Transverse colon (tissue), 4 donors: ENCODE data around the gene KRTAP1-3. TPM values are rescaled to one million over a fixed set of nuclear protein-coding genes. Genes with fewer than 3 reads are reported as not detected.

Experiments used
- DNase-seq: peaks from one replicate; pipeline ENCODE4 v3.0.0-alpha.2; 2019
- H3K27ac ChIP-seq, 4 donors: fragments of 200-600 bp; sonication (generic); 2 replicates each; pipeline ENCODE4 v1.5.1; 2016 to 2018; ENCODE audit warnings: inconsistent platforms in 4 of 4
- H3K27me3 ChIP-seq: fragments of 200-600 bp; sonication (generic); 2 replicates; pipeline ENCODE4 v1.5.1; 2017; ENCODE audit warnings: inconsistent platforms
- H3K36me3 ChIP-seq, 4 donors: fragments of 200-600 bp; sonication (generic); 2 replicates each; pipeline ENCODE4 v1.5.1; 2017 to 2019; ENCODE audit warnings: inconsistent platforms in 4 of 4
- H3K4me1 ChIP-seq, 4 donors: fragments of 200-600 bp; sonication (generic); 2 replicates each; pipeline ENCODE4 v1.5.1; 2017 to 2020; ENCODE audit warnings: inconsistent platforms in 4 of 4
- H3K4me3 ChIP-seq, 4 donors: fragments of 200-600 bp; sonication (generic); 1 replicate in 1 of 4; 2 replicates in 3 of 4; pipeline versions ENCODE4 v1.5.1 to v1.6.1; 2017 to 2019; ENCODE audit warnings: inconsistent platforms in 4 of 4
- H3K9me3 ChIP-seq, 2 donors: fragments of 200-600 bp; sonication (generic); 2 replicates each; pipeline ENCODE4 v1.5.1; 2017 to 2019; ENCODE audit warnings: inconsistent platforms in 2 of 2
- CTCF ChIP-seq, 5 experiments: fragments of 200-600 bp in 3 of 5; fragments of 450-650 bp in 2 of 5; sonication (generic) in 3 of 5; IDR thresholded peaks; 1 replicate in 2 of 5; 2 replicates in 3 of 5; pipeline ENCODE4 v1.5.1; 2016 to 2017; ENCODE audit warnings: antibody characterized with exemption in 5 of 5, inconsistent platforms in 3 of 5, mild to moderate bottlenecking in 2 of 5, moderate library complexity in 1 of 5
- EP300 ChIP-seq: sonication (generic); formaldehyde crosslinking; IDR thresholded peaks from one replicate; pipeline ENCODE4 v1.6.1; 2017; ENCODE audit warnings: antibody characterized with exemption, low read depth
- POLR2A ChIP-seq: fragments of 450-650 bp; IDR thresholded peaks from one replicate; pipeline ENCODE4 v1.6.1; 2016; ENCODE audit warnings: antibody characterized with exemption, mild to moderate bottlenecking, moderate library complexity
- POLR2AphosphoS5 ChIP-seq, 3 donors: sonication (generic); formaldehyde crosslinking; IDR thresholded peaks; one replicate each; pipeline ENCODE4 v1.6.1; 2016; ENCODE audit warnings: antibody characterized with exemption in 3 of 3
- WGBS, 2 donors: methylation state at CpG; one replicate each; pipeline ENCODE4 v1.1.5; 2018; ENCODE audit warnings: low coverage in 1 of 2; 5-methylcytosine and 5-hydroxymethylcytosine counted together
- in situ Hi-C, 4 donors: fragments of 200-750 bp; cut with MboI; loops; one replicate each; pipeline versions ENCODE4 v1.15.0 to v1.15.1; 2017; ENCODE audit warnings: low sequenced_read_pairs in 3 of 4, low pct_ligation_motif_present in 1 of 4, low pct_unique_long_range_greater_than_20kb in 1 of 4
- intact Hi-C: fragments of 100-400 bp; cut with DNase I; formaldehyde crosslinking; loops from one replicate; pipeline ENCODE4 v1.15.1; 2023; ENCODE audit warnings: low total_unique reads
- total RNA-seq, 4 donors: library from RNA; depleted of rRNA; stranded (reverse); fragments of >200 nt; gene quantifications; one replicate each; pipeline ENCODE4 v1.1.0, GENCODE V29; 2016

The KRTAP1-3 gene
- total RNA-seq, 4 donors from 2014 or later: not detected

DNA sequence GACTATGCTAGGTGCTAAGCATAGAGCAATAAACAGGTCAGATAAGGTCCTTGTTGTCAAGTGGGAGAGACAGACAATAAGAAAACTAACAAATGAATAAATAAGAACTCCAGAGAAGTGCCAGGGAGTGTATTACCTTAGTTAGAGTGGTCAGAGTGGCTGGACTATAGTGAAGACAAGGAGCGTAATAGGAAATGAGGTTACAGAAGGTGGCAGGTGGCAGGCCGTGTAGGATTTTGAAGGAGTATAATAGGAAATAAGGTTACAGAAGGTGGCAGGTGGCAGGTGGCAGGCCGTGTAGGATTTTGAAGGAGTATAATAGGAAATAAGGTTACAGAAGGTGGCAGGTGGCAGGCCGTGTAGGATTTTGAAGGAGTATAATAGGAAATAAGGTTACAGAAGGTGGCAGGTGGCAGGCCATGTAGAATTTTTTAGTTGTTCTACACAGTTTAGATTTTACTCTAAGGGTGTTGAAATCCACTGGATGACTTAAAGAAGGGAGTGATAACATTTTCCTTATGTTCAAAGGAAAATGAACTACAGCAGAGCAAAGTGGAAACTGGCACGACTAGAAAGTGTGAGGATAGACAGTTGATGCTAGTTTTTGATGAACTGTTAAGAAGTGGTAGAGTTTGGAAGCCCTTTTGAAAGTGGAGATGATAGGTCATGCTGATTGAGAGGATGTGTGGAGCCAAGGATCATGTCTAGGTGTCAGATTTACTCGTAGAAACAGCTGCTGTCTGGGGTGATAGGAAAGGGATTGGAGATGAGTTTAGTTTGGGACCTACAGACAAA is 22.2 kb downstream of the KRTAP1-3 start:
- DNase-seq: no peak
- WGBS, 2 donors: 76 to 82% methylated on average over 5 to 6 of the region's 6 CpGs
- Histone ChIP-seq H3K27ac (no peak overlapping the region), H3K27me3 (no peaks in the 10 kb centered on the region), H3K9me3 (no peaks in the 10 kb centered on the region), H3K4me3 (no peak overlapping the region), H3K4me1 (no peaks in the 10 kb centered on the region), H3K36me3 (no peaks in the 10 kb centered on the region)
- in situ Hi-C loops (no loop called here), intact Hi-C loops (no loop called here)
- TF ChIP-seq EP300: no peak
- no peak for TF ChIP-seq POLR2AphosphoS5 (IDR thresholded peaks at IDR 0.05)
- TF ChIP-seq POLR2A: no peak
- TF ChIP-seq CTCF (IDR thresholded peaks at IDR 0.05): no peak

DNA sequence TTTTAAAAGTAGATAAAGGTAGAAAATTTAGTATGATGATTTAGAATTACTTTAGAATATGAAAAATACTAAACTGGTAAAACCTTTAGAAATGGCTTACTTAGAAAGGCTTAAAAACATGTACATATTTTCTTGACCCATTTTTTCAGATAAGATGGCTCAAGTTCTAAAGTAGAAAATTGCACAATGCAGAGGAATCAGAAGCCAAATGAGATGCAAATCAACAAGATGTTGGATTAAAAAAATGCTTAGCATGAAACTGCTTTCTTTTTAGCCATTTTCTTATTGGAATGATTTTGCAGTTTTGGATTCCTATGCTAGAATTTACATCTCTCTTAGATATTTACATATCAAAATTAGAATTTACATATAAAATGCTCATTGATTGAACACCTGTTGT is 24.2 kb downstream of the KRTAP1-3 start:
- no peak for DNase-seq
- no peak overlapping the region for H3K27ac ChIP-seq
- H3K4me1 ChIP-seq: no peaks in the 10 kb centered on the region
- H3K36me3 ChIP-seq: no peaks in the 10 kb centered on the region
- in situ Hi-C loops (no loop called here), intact Hi-C loops (no loop called here)
- no peak for TF ChIP-seq POLR2AphosphoS5 (IDR thresholded peaks at IDR 0.05)
- TF ChIP-seq EP300: no peak
- TF ChIP-seq POLR2A: no peak
- TF ChIP-seq CTCF (IDR thresholded peaks at IDR 0.05): no peak
- no peaks in the 10 kb centered on the region for H3K9me3 ChIP-seq
- H3K4me3 ChIP-seq: no peak overlapping the region
- no peaks in the 10 kb centered on the region for H3K27me3 ChIP-seq

- Histone ChIP-seq H3K27ac (no peak overlapping the region), H3K36me3 (no peaks in the 10 kb centered on the region), H3K4me1 (no peaks in the 10 kb centered on the region), H3K27me3 (no peaks in the 10 kb centered on the region), H3K9me3 (no peaks in the 10 kb centered on the region), H3K4me3 (no peak overlapping the region)
- 38 to 93% methylated on average over 1 of the region's 1 CpG for WGBS, 2 donors
- no peak for TF ChIP-seq EP300
- TF ChIP-seq CTCF (IDR thresholded peaks at IDR 0.05): no peak
- TF ChIP-seq POLR2AphosphoS5 (IDR thresholded peaks at IDR 0.05): no peak
- no peak for TF ChIP-seq POLR2A
- in situ Hi-C loops: no loop called here
- DNase-seq: no peak
- intact Hi-C loops: no loop called here
Observed at GRCh38 chr17:41009936-41010335, 24.7 kb downstream of the KRTAP1-3 start.

DNA sequence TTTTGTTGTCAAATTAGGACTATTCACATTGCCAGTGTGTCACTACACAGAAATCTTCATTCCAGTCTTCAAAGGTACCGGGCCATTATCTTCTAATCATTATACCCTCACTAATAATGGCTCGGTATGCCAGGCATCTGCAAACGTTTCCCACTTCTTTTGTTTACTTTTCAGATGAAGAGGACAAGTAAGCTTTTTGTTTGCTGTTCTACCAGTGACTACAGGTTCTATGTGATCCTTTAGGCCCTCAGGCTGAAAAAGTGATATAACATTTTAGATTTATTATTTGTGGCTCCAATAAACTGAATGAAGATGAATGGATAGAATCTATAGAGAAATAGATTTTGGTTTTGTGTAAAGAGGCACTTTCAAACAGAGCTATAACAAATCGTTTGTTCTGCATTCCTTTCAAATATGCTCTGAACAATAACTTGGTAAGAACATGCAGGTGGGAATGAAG is 25.3 kb downstream of the KRTAP1-3 start:
- intact Hi-C loops (no loop called here), in situ Hi-C loops (no loop called here)
- TF ChIP-seq POLR2A (no peak), POLR2AphosphoS5 (IDR thresholded peaks at IDR 0.05) (no peak), EP300 (no peak), CTCF (IDR thresholded peaks at IDR 0.05) (no peak)
- H3K4me3 ChIP-seq: no peak overlapping the region
- no peak for DNase-seq
- no peaks in the 10 kb centered on the region for H3K27me3 ChIP-seq
- no peaks in the 10 kb centered on the region for H3K4me1 ChIP-seq
- 44 to 60% methylated on average over 4 of the region's 4 CpGs for WGBS, 2 donors
- H3K9me3 ChIP-seq: no peaks in the 10 kb centered on the region
- H3K27ac ChIP-seq: no peak overlapping the region
- no peaks in the 10 kb centered on the region for H3K36me3 ChIP-seq
